ENCODE results near the gene ASB2.

The ASB2 gene

DNA sequence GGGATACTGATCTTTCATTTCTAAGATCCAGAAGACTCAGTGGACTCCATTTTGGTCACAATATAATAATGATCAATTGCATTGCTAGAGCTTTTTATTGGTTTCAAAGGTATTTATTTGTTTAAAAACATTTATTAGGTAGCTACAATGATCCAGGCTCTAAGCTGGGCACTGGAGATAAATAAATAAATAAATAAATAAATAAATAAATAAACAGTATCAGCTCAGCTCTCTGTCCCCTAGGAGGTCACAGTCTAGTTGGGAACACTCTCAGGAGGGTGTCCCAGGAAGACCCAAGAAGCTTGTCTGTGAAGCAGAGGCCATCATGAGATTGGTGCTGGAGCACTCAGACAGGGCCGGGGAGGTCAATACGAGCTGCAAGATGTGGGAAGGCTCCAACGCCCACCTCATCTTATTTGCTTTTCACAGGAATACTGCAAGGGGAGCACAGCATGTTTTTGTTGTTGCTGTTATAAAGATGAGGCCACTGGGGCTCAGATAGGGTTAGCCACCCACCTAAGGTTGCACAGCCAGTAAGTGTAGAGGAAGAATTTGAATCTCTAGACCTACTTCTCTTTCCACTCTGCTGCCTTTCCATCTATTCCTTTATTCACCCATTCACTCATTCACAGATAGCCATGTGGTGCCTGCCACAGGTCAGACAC lies 15.5 kb downstream of the ASB2 start:
- DNase-seq (ENCODE audit: low read depth): no peak

DNA sequence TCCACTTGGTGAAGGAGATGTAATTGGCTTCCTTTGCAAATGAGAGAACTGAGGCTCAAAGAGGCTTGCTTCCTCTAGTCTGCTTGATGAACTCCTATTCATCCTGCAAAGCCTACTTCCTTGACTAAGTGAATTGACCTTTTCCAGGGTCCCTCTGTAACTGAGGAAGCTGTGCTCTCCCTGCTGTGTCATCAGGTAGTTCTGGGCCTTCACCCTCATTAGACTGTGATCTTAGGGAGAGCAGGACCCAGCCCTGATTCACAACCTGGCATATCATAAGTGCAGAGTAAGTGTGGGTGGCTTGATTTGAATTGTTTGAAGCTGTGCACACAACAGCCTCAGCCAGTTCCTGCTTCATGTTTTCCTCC lies 16.3 kb downstream of the ASB2 start:
- no peak for DNase-seq (ENCODE audit: low read depth)

GRCh38 chr14:93959239-93960107 lies 16.9 kb downstream of the ASB2 start:
- DNase-seq (ENCODE audit: low read depth): peak; percentile 84

GRCh38 chr14:93958567-93959238 lies 17.7 kb downstream of the ASB2 start:
- DNase-seq (ENCODE audit: low read depth): no peak

GRCh38 chr14:93957751-93958566 lies 18.4 kb downstream of the ASB2 start:
- DNase-seq (ENCODE audit: low read depth): no peak

GRCh38 chr14:93957333-93957710 lies 19.0 kb downstream of the ASB2 start:
- DNase-seq (ENCODE audit: low read depth): no peak

GRCh38 chr14:93956514-93957332 lies 19.6 kb downstream of the ASB2 start:
- DNase-seq (ENCODE audit: low read depth): no peak

DNA sequence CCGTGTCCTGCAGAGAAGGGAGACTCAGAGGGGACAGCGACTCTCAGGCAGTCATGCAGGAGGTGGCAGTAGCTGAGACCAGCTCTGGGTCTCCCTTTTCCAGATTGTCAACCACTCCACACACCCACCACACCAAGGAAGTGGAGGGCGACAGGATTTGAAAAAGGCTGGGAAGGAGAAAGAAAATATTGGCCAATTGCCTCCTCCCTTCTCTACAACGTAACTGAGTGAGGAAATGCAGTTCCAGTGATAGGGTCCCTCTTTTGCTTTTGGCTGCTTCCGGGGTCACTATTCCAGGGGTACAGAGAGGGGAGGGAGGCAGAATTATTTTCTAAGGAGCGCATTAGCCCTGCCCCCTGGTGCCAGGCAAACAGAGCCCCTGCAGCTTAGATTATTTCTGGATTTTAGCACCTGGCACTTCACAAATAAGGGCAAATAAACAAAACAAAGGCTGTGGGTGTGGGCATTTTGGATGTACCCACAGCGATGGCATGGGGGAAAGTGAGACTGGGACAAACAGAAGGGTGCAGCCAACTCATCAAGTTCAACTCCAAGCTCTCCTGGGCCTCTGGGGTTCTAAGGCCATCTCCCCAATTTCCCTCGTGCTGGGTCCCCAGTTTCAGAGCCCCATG lies 20.4 kb downstream of the ASB2 start:
- no peak for DNase-seq (ENCODE audit: low read depth)

DNA sequence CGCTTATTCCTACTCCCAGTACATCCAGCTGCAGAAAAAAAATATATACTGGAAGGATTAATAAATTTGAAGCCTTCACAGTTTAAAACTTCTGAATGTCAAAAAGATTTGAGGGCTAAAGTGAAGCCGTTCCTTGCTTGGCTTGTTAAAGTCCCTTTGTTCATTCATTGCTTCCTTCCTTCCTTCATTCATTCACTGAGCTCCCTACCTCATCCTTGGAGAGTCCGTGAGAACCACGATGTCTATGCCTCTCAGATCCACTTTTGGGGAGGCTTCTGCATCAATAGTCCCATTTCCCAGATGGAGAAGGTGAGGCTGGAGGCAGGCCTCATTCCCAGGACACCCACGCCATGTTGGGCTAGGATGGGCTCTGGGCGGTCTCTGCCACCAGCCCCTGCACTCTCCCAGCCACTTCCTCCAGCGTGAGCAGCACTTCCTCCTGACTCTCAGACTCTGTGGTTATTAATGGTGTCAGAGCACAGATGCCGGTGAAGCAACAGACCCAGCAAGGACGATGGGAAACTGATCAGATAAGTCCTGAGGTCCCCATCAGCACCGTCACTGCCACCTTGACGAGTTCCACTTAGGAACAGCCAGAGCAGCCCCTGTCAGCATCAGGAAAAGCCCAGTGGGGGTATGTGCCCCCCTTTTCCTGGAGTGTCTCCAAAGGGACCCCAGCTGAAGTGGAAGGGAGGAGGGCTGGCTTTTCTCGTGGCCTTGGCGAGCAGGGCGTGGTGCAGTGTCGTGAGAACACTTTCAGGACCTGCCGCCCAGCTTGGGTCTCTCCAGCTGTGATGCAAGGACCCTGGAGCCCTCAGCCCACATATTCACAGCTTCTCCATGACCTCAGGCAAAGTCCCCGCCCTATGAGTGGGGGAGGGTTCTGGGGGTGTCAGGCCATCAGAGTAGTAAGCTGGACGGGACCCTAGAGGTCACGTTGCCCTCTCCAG lies 21.2 kb downstream of the ASB2 start:
- no peak for DNase-seq (ENCODE audit: low read depth)

GRCh38 chr14:93954516-93954830 lies 21.9 kb downstream of the ASB2 start:
- no peak for DNase-seq (ENCODE audit: low read depth)

DNA sequence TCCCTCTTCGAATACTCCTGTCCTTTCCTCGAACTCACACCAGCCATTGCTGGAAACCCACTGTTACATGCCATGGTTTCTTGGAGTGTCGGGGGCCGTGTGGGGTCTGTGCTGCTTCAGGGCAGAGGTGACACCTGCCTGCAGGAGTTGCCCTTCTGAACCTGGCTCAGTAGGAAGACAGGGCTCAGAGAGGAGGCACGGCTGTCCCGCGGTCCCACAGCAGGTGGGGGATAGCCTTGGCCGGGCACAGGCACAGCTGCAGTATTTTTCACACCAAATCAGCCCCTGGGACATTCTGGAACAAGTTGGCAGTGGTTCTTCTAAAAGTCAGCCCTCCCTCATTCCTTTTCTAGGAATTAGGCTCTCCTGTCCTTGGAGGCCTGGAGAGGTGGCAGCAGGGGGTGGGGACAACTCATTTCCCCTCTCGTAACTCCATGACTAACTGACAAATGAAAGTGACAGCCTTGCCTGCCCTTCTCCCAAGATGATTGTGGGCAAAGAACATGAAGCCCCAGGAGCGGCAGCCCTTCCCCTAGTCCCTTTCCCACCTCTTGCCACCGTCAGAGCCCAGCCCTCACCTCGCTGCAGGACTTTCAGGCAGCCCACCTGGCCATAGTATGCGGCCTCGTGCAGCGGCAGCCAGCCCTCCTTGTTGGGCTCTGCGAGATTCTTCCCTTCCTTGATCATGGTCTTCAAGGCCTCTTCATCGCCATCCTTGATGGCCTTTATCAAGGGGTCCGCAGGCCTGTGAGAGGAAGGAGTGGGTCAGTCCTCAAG lies 22.4 kb downstream of the ASB2 start:
- DNase-seq (ENCODE audit: low read depth): no peak

- DNase-seq (ENCODE audit: low read depth): no peak
Observed at GRCh38 chr14:93953263-93953662, 23.1 kb downstream of the ASB2 start.

DNA sequence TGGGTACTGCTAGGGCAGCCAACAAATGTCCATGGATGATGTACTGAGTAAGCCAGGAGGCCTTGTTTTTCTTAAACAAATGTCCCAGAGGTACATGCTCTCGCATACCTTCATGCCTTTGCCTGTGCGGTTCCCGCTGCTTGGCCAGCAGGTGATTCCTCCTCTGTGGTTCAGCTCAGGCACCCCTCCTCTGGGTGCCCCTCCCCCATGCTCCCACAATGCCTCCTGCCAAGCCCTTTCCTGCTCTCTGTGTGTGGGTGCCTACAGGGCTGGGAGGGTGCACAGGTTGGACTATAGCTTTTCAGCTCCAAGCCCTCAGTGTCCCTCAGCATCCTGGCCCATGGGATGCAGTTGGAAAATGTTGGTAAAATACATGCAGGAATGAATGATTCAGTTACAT lies 23.5 kb downstream of the ASB2 start:
- DNase-seq (ENCODE audit: low read depth): no peak

GRCh38 chr14:93951635-93952540 lies 24.5 kb downstream of the ASB2 start:
- DNase-seq (ENCODE audit: low read depth): no peak

DNA sequence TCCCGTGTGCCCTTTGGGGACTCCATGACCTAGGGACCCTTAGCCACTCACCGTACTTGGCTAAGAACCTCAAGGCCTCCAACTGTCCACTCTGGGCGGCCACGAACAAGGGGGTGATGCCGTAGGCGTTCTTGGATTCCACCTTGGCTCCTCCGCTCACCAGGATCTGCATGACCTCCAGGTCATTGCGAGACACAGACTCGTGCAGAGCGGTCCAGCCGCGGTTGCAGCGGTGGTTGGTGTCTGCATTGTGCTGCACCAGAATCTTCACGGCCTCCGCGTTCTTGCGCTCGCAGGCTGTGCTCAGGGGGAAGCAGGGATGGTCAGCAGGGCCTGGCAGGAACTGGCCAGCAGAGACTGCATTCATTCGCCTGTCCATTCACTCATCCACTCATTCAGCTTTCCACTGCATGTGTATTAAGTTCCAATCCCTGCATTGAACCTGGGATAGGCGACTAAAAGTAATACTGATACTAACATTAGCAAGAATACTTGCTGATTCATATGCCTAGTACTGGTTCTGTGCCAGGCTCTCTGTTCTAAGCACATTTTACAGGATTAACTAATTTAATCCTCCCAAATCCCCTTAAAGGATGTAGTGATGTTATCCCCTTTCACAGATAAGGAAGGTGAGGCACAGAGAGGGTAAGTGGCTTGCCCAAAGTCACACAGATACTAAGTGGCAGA lies 25.3 kb downstream of the ASB2 start:
- no peak for DNase-seq (ENCODE audit: low read depth)

GRCh38 chr14:93949511-93950075 lies 26.8 kb downstream of the ASB2 start:
- DNase-seq (ENCODE audit: low read depth): no peak

- no peak for DNase-seq (ENCODE audit: low read depth)
Observed at GRCh38 chr14:93947282-93947681, 29.1 kb downstream of the ASB2 start.

Measured in stimulated activated CD8-positive, alpha-beta memory T cell treated with anti-CD3 and anti-CD28 coated beads, Interleukin-12 subunit alpha, Interleukin-12 subunit beta, amount 100 ng/mL, for 4 hours (primary cell).